H1 (cell line): ENCODE results near the gene SEC14L5. TPM values are rescaled to one million over a fixed set of nuclear protein-coding genes. Genes with fewer than 3 reads are reported as not detected.

Experiments
- CTCF ChIA-PET: fragments of 300-600 bp; sonication (Branson Sonifier 250); formaldehyde crosslinking; loops from one replicate; lab custom pipeline; 2021; ENCODE audit not compliant: partially characterized antibody; lab: Charles Lee
- POLR2A ChIA-PET: fragments of 300-600 bp; sonication (Branson Sonifier 250); formaldehyde crosslinking; loops from one replicate; lab custom pipeline; 2021; ENCODE audit warnings: inconsistent platforms; ENCODE audit not compliant: partially characterized antibody; lab: Charles Lee
- DNase-seq, 2 experiments: peaks; one replicate each; pipeline versions ENCODE4 v3.0.0 to v3.0.0-alpha.2; 2010 to 2022; ENCODE audit warnings: low spot score in 2 of 2, low read depth in 1 of 2, mixed read lengths in 1 of 2
- FAIRE-seq: peaks from 2 replicates; lab custom pipeline; 2011; peaks lifted over from hg19 to GRCh38; lab: Jason Lieb, UNC
- H2AFZ ChIP-seq: 2 replicates; pipeline ENCODE4 v1.8.1; 2012; ENCODE audit warnings: low read length, inconsistent platforms
- H2AK5ac ChIP-seq: 2 replicates; pipeline ENCODE4 v1.6.1; 2013; ENCODE audit warnings: low read depth, low read length
- H2BK120ac ChIP-seq: replicated peaks from 2 replicates; pipeline ENCODE3; 2013; ENCODE audit warnings: low read depth, low read length, inconsistent platforms
- H2BK12ac ChIP-seq: 2 replicates; pipeline ENCODE4 v1.6.1; 2013; ENCODE audit warnings: low read depth, low read length
- H2BK15ac ChIP-seq: 2 replicates; pipeline ENCODE4 v1.6.1; 2013; ENCODE audit warnings: low read length
- H2BK20ac ChIP-seq: 2 replicates; pipeline ENCODE4 v1.6.1; 2013; ENCODE audit warnings: low read length
- H2BK5ac ChIP-seq: 2 replicates; pipeline ENCODE4 v1.6.1; 2013; ENCODE audit warnings: low read depth, low read length
- H3K14ac ChIP-seq: 2 replicates; pipeline ENCODE4 v1.6.1; 2013; ENCODE audit warnings: inconsistent platforms; ENCODE audit not compliant: insufficient read length
- H3K18ac ChIP-seq: 2 replicates; pipeline ENCODE4 v1.6.1; 2013; ENCODE audit warnings: low read length; ENCODE audit errors: extremely low read depth
- H3K23ac ChIP-seq: 2 replicates; pipeline ENCODE4 v1.6.1; 2013; ENCODE audit warnings: inconsistent platforms; ENCODE audit not compliant: insufficient read length
- H3K23me2 ChIP-seq: 2 replicates; pipeline ENCODE4 v1.6.1; 2013; ENCODE audit warnings: low read depth, low read length
- H3K27ac ChIP-seq: 2 replicates; pipeline ENCODE4 v1.6.1; 2011; ENCODE audit warnings: low read depth, low read length, inconsistent platforms
- H3K27me3 ChIP-seq, 4 experiments: replicated peaks in 1 of 4; 1 replicate in 1 of 4; 2 replicates in 3 of 4; pipeline versions ENCODE4 v1.6.1 to v1.8.1; 2011 to 2013; ENCODE audit warnings: low read length in 3 of 4, mild to moderate bottlenecking in 3 of 4, inconsistent platforms in 2 of 4, mixed read lengths in 2 of 4, moderate library complexity in 1 of 4; ENCODE audit not compliant: control insufficient read depth in 3 of 4, insufficient read depth in 3 of 4; ENCODE audit errors: extremely low read depth in 1 of 4
- H3K36me3 ChIP-seq, 4 experiments: 2 replicates each; pipeline versions ENCODE4 v1.6.1 to v1.8.1; 2011 to 2013; ENCODE audit warnings: mild to moderate bottlenecking in 4 of 4, low read length in 3 of 4, moderate library complexity in 2 of 4, control low read depth in 1 of 4, inconsistent platforms in 1 of 4; ENCODE audit not compliant: insufficient read depth in 4 of 4, control insufficient read depth in 2 of 4
- H3K4ac ChIP-seq: replicated peaks from 2 replicates; pipeline ENCODE3; 2013; ENCODE audit warnings: low read length, low read depth, mixed read lengths, inconsistent platforms; ENCODE audit not compliant: insufficient read length
- H3K4me1 ChIP-seq, 4 experiments: replicated peaks in 1 of 4; 1 replicate in 1 of 4; 2 replicates in 3 of 4; pipeline versions ENCODE4 v1.6.1 to v1.8.1; 2011 to 2013; ENCODE audit warnings: low read length in 3 of 4, inconsistent platforms in 2 of 4, mixed read lengths in 1 of 4; ENCODE audit not compliant: insufficient read depth in 4 of 4, control insufficient read depth in 3 of 4
- H3K4me2 ChIP-seq, 2 experiments: 2 replicates each; pipeline versions ENCODE4 v1.6.1 to v1.8.1; 2011 to 2013; ENCODE audit warnings: low read depth in 2 of 2, low read length in 2 of 2, control low read depth in 1 of 2, inconsistent platforms in 1 of 2, mild to moderate bottlenecking in 1 of 2; ENCODE audit not compliant: insufficient read depth in 1 of 2
- H3K4me3 ChIP-seq, 4 experiments: fragments of 200-600, 300-600 bp in 1 of 4; sonication (generic), shearing (Covaris generic), sonication (Bioruptor Twin) in 1 of 4; 2 replicates each; pipeline versions ENCODE4 v1.5.1 to v1.8.1; 2011 to 2016; ENCODE audit warnings: low read length in 4 of 4, low read depth in 3 of 4, control low read depth in 2 of 4, inconsistent platforms in 2 of 4, mild to moderate bottlenecking in 2 of 4, mixed read lengths in 1 of 4, moderate library complexity in 1 of 4; ENCODE audit not compliant: insufficient read depth in 2 of 4; ENCODE audit errors: extremely low read depth in 1 of 4
- H3K56ac ChIP-seq: replicated peaks from 2 replicates; pipeline ENCODE3; 2013; ENCODE audit warnings: low read depth, mild to moderate bottlenecking, mixed read lengths, low read length, inconsistent platforms; ENCODE audit not compliant: insufficient read length
- H3K79me1 ChIP-seq: 2 replicates; pipeline ENCODE4 v1.6.1; 2013; ENCODE audit warnings: low read depth, low read length, control low read depth
- H3K79me2 ChIP-seq, 2 experiments: 2 replicates each; pipeline versions ENCODE4 v1.6.1 to v1.8.1; 2012 to 2013; ENCODE audit warnings: low read length in 2 of 2, mild to moderate bottlenecking in 2 of 2, inconsistent platforms in 1 of 2; ENCODE audit not compliant: insufficient read depth in 2 of 2, control insufficient read depth in 1 of 2
- H3K9ac ChIP-seq, 4 experiments: replicated peaks in 1 of 4; 1 replicate in 1 of 4; 2 replicates in 3 of 4; pipeline versions ENCODE4 v1.6.1 to v1.8.1; 2011 to 2013; ENCODE audit warnings: low read depth in 3 of 4, low read length in 3 of 4, control low read depth in 2 of 4, mild to moderate bottlenecking in 2 of 4, moderate library complexity in 2 of 4, inconsistent platforms in 1 of 4; ENCODE audit errors: extremely low read depth in 1 of 4
- H3K9me3 ChIP-seq, 2 experiments: 2 replicates each; pipeline versions ENCODE4 v1.6.1 to v1.8.1; 2012 to 2013; ENCODE audit warnings: mild to moderate bottlenecking in 2 of 2, moderate library complexity in 2 of 2, control low read depth in 1 of 2, inconsistent platforms in 1 of 2, low read depth in 1 of 2, low read length in 1 of 2, mixed read lengths in 1 of 2; ENCODE audit not compliant: insufficient read depth in 2 of 2
- H4K20me1 ChIP-seq, 2 experiments: replicated peaks in 1 of 2; 2 replicates each; pipeline versions ENCODE3 to v1.8.1; 2011 to 2013; ENCODE audit warnings: inconsistent platforms in 2 of 2, low read length in 2 of 2, mild to moderate bottlenecking in 1 of 2; ENCODE audit not compliant: insufficient read depth in 2 of 2, control insufficient read depth in 1 of 2
- H4K5ac ChIP-seq: 2 replicates; pipeline ENCODE4 v1.6.1; 2013; ENCODE audit warnings: low read length, low read depth, mixed read lengths, inconsistent platforms; ENCODE audit not compliant: insufficient read length
- H4K8ac ChIP-seq: 2 replicates; pipeline ENCODE4 v1.8.0; 2013; ENCODE audit warnings: mild to moderate bottlenecking, moderate library complexity, low read length, inconsistent platforms; ENCODE audit not compliant: insufficient read depth; ENCODE audit errors: extremely low read depth
- H4K91ac ChIP-seq: replicated peaks from 2 replicates; pipeline ENCODE3; 2013; ENCODE audit warnings: low read length, mixed read lengths, inconsistent platforms; ENCODE audit not compliant: insufficient read length
- CBX5 ChIP-seq: fragments of 300-800, 300-1000 bp; sonication (generic); IDR thresholded peaks from 2 replicates; pipeline ENCODE4 v1.7.1; 2016; ENCODE audit warnings: antibody characterized with exemption, low read length, low read depth
- SIX5 ChIP-seq: IDR thresholded peaks from 2 replicates; pipeline ENCODE4 v1.6.1; 2011; ENCODE audit warnings: mild to moderate bottlenecking, low read depth, low read length
- ZNF274 ChIP-seq: IDR thresholded peaks from 2 replicates; pipeline ENCODE4 v1.7.0; 2012; ENCODE audit warnings: low read length, borderline replicate concordance; ENCODE audit errors: extremely low read depth
- WGBS, 2 experiments: shearing (Covaris generic) in 1 of 2; methylation state at CpG; one replicate each; pipeline versions ENCODE4 v1.1.6 to v1.1.7; 2013 to 2015; ENCODE audit warnings: low lambda C conversion rate in 2 of 2, mixed read lengths in 2 of 2, inconsistent platforms in 1 of 2, low coverage in 1 of 2, missing lambda C conversion rate in 1 of 2; ENCODE audit not compliant: insufficient replicate concordance in 2 of 2, insufficient coverage in 1 of 2, insufficient read length in 1 of 2; ENCODE audit errors: extremely low coverage in 1 of 2, missing lambda C conversion rate in 1 of 2; 5-methylcytosine and 5-hydroxymethylcytosine counted together
- polyA plus RNA-seq, 7 experiments: library from polyadenylated mRNA; depleted of rRNA in 3 of 7; stranded (reverse) in 5 of 7; unstranded in 2 of 7; fragments of >200 nt in 5 of 7; fragments of 200-250 nt in 2 of 7; gene quantifications; 1 replicate in 5 of 7; 2 replicates in 1 of 7; 4 replicates in 1 of 7; pipeline versions ENCODE4 v1.2.1 to v1.2.3, GENCODE V29; 2011 to 2013; ENCODE audit warnings: missing spikeins in 2 of 7, mixed read lengths in 2 of 7
- total RNA-seq: library from RNA; stranded (reverse); fragmentation: NEBNext Ultra II Directional; extraction: Animal tissue kit (Norgen Biotek cat#: 25700); gene quantifications from 2 replicates; pipeline ENCODE4 v1.2.1, GENCODE V29; 2021
- TF ChIP-seq, protein P1 (sequence below): IDR thresholded peaks from 2 replicates; pipeline ENCODE4 v1.6.1; 2012; ENCODE audit warnings: inconsistent platforms
- TF ChIP-seq, protein P2 (sequence below): IDR thresholded peaks from 2 replicates; pipeline ENCODE4 v1.6.1; 2011; ENCODE audit warnings: low read length, improper control_type of control experiment

Gene SEC14L5
- total and polyA plus RNA-seq, 2 of the 8 experiments (the other 6 are each of a cell fraction or from before 2014, with no cell fraction given), result 1.9 to 3.0 TPM

DNA sequence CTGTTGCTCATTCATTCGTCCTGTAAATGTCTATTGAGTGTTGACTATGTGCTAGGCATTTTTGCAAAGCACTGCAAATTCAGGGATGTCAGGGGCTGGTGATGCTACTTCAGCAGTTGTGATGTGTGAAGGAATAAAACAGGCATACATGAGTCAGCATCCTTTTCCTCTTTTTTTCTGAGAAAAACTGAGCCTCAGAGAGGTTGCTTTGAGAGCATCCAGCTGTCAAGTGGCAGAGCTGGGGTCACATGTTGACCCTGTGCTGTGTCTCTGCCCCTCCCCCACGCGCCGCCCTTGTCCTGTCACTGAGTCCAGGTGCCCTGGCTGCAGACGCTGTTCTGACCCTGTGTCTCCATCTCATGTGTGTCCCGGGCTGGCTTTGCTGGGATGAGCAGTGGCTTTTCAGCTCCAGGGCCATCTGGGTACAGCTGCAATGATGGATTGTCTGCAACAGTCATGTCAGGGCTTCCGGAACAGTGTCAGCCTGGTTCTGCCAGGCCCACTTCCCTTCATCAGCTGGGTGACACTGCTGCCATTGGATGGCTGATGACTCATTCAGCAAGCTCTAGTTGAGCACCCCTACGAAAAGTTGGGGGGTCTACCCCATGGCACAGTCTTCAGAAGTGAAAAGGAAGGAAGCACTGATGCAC lies 14.9 kb downstream of the SEC14L5 start:
- ChIA-PET CTCF (interaction anchor here (1.0 to 2.4 kb wide), 3 partner anchors 35 to 68 kb away, joined by 3 to 6 read pairs (median 3); no protein-coding TSS in a partner anchor), POLR2A (interaction anchor here (1.0 to 1.1 kb wide), 2 partner anchors 9 to 38 kb away, joined by 3 to 4 read pairs; no protein-coding TSS in a partner anchor)
- no peak overlapping the region for H3K4me3 ChIP-seq
- no peak overlapping the region for H3K27ac ChIP-seq
- no peak overlapping the region for H3K9ac ChIP-seq
- DNase-seq (no peak), FAIRE-seq (no peak)
- no peak overlapping the region for H2AK5ac ChIP-seq
- H3K36me3 ChIP-seq, result no peaks in the 10 kb centered on the region
- H3K18ac ChIP-seq, result no peak overlapping the region
- no peak overlapping the region; the same call in 1 of the 2 replicates for H2AFZ ChIP-seq
- no peak overlapping the region for H2BK120ac ChIP-seq
- TF ChIP-seq ZNF274 (no peak), CBX5 (no peak), SIX5 (no peak)
- TF ChIP-seq, protein P1, sequence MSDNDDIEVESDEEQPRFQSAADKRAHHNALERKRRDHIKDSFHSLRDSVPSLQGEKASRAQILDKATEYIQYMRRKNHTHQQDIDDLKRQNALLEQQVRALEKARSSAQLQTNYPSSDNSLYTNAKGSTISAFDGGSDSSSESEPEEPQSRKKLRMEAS, result 0 out of 2 replicates have a peak, but pooled peaks have one; percentile 26
- TF ChIP-seq, protein P2, sequence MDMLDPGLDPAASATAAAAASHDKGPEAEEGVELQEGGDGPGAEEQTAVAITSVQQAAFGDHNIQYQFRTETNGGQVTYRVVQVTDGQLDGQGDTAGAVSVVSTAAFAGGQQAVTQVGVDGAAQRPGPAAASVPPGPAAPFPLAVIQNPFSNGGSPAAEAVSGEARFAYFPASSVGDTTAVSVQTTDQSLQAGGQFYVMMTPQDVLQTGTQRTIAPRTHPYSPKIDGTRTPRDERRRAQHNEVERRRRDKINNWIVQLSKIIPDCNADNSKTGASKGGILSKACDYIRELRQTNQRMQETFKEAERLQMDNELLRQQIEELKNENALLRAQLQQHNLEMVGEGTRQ, result 0 out of 2 replicates have a peak, but pooled peaks have one; percentile 28
- no peak overlapping the region for H3K14ac ChIP-seq
- H2BK20ac ChIP-seq, result no peak overlapping the region
- H3K79me1 ChIP-seq, result no peaks in the 10 kb centered on the region
- WGBS, 2 experiments, result 67% methylated on average over 7 of the region's 8 CpGs; no CpG with 5 or more reads in 1 of the 2 experiments
- H3K23ac ChIP-seq, result no peak overlapping the region
- H4K8ac ChIP-seq, result no peak overlapping the region
- H4K20me1 ChIP-seq, result no peaks in the 10 kb centered on the region
- H4K5ac ChIP-seq, result no peak overlapping the region
- H2BK5ac ChIP-seq, result no peak overlapping the region
- H3K9me3 ChIP-seq, result no peaks in the 10 kb centered on the region
- H4K91ac ChIP-seq, result no peak overlapping the region
- H2BK12ac ChIP-seq, result no peak overlapping the region
- peaks cover 12 to 26% (median 19%) of the 10 kb centered on the region in 4 experiments for H3K4me1 ChIP-seq
- no peak overlapping the region for H3K56ac ChIP-seq
- no peaks in the 10 kb centered on the region for H3K27me3 ChIP-seq
- H3K23me2 ChIP-seq, result no peaks in the 10 kb centered on the region; the same call in 1 of the 2 replicates
- H3K4me2 ChIP-seq, result no peak overlapping the region
- no peak overlapping the region for H3K4ac ChIP-seq
- H2BK15ac ChIP-seq, result no peak overlapping the region
- no peaks in the 10 kb centered on the region for H3K79me2 ChIP-seq
